Immature natural killer cell (primary cell): Measurements from ENCODE around the gene TUBGCP6. TPM values are rescaled to one million over a fixed set of nuclear protein-coding genes. Genes with fewer than 3 reads are reported as not detected.
"Not testable (repeated sequence)": the region's sequence is repeated elsewhere in the genome, so short reads cannot be mapped to it uniquely, and the experiment has no call there.

Experiments used
- DNase-seq, 3 donors: peaks; one replicate each; pipeline ENCODE4 v3.0.0; 2022; ENCODE audit warnings: mixed read lengths in 1 of 3
- H3K27ac Mint-ChIP-seq, 6 donors: one replicate each; pipeline ENCODE4 v1.8.0; 2020; ENCODE audit warnings: mixed read lengths in 6 of 6, mild to moderate bottlenecking in 5 of 6, inconsistent platforms in 4 of 6, moderate library complexity in 3 of 6
- H3K27me3 Mint-ChIP-seq, 3 donors: one replicate each; pipeline ENCODE4 v1.8.0; 2020 to 2021; ENCODE audit warnings: low read depth in 3 of 3, mild to moderate bottlenecking in 3 of 3, mixed read lengths in 3 of 3, moderate library complexity in 3 of 3, inconsistent platforms in 1 of 3
- H3K36me3 Mint-ChIP-seq, 3 donors: one replicate each; pipeline ENCODE4 v1.8.0; 2020; ENCODE audit warnings: mixed read lengths in 3 of 3, inconsistent platforms in 2 of 3, mild to moderate bottlenecking in 2 of 3
- H3K4me1 Mint-ChIP-seq, 2 donors: one replicate each; pipeline ENCODE4 v1.8.0; 2020; ENCODE audit warnings: inconsistent platforms in 2 of 2, mild to moderate bottlenecking in 2 of 2, mixed read lengths in 2 of 2, moderate library complexity in 1 of 2
- H3K4me3 Mint-ChIP-seq, 5 donors: one replicate each; pipeline ENCODE4 v1.8.0; 2020; ENCODE audit warnings: mild to moderate bottlenecking in 5 of 5, mixed read lengths in 5 of 5, inconsistent platforms in 3 of 5, moderate library complexity in 3 of 5
- H3K9me3 Mint-ChIP-seq, 6 donors: one replicate each; pipeline ENCODE4 v1.8.0; 2020; ENCODE audit warnings: mild to moderate bottlenecking in 6 of 6, mixed read lengths in 6 of 6, inconsistent platforms in 4 of 6, moderate library complexity in 3 of 6
- polyA plus RNA-seq, 3 donors: library from polyadenylated mRNA; unstranded; fragments of 300-500 nt; fragmentation: Illumina TruSeq; gene quantifications; one replicate each; pipeline ENCODE4 v1.2.3, GENCODE V29; 2021

The TUBGCP6 gene
- polyA plus RNA-seq, 3 donors from 2014 or later, result 5.2 to 18.0 (median 12.4) TPM

DNA sequence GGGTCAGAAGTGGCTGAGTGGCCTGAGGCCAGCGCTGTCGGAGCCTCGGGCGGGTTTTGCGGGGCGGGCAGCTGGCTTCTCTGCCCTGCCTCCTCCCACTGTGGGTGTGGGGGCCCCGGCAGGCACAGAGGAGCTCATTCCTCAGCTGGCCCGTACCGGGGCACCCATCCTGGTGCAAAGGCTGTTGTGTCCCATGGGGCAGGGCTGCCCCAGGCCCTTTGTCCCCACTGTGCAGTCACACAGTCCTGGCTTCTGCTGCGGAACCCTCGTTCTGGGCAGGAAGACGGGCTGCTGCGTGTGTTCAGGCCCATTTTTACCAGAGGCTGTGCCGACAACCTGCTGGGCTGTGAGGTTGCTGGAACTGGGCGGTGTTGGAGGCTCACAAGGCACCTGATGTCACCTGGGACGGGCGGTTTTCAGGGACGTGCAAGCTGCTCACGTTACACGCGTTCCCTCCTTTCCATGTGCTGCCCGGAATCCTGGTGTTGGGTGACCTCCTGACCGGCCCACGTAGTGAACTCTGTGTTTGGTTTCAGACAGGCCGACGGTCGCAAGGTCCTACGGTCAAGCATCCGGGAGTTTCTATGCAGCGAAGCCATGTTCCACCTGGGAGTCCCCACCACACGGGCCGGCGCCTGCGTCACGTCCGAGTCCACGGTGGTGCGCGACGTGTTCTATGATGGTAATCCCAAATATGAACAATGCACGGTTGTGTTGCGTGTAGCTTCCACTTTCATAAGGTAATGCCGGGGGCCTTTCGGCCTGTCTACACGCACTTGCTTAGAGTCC lies 38.8 kb downstream of the TUBGCP6 start:
- Mint-ChIP-seq H3K27me3 (peaks cover 0 to 2% (median 0%) of the 10 kb centered on the region in 3 donors), H3K4me1 (peaks cover 29 to 37% of the 10 kb centered on the region in 2 donors), H3K9me3 (no peaks in the 10 kb centered on the region), H3K27ac (no peak overlapping the region), H3K36me3 (peaks cover 4 to 8% (median 4%) of the 10 kb centered on the region in 3 donors), H3K4me3 (no peak overlapping the region)
- DNase-seq, result no peak

DNA sequence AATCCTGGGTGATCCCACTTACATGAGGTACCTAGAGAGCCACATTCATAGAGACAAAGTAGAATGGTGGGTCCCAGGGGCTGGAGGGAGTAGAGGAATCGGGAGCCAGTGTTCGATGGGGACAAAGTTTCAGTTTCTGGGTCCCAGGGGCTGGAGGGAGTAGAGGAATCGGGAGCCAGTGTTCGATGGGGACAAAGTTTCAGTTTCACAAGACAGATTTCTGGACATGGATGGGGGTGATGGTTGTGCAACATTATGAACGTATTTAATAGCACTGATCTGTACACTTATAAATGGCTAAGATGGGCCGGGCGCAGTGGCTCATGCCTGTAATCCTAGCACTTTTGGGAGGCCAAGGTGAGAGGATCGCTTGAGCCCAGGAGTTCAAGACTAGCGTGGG lies 39.8 kb downstream of the TUBGCP6 start:
- not testable (repeated sequence) for DNase-seq, H3K27me3 Mint-ChIP-seq, H3K9me3 Mint-ChIP-seq, H3K36me3 Mint-ChIP-seq, H3K4me3 Mint-ChIP-seq
- H3K4me1 Mint-ChIP-seq, result peaks cover 29 to 35% of the 10 kb centered on the region in 2 donors
- peak overlapping the region in 4 of 6 donors; percentile 3 to 9 (median 4) for H3K27ac Mint-ChIP-seq

GRCh38 chr22:50204571-50204970 lies 40.3 kb downstream of the TUBGCP6 start:
- Mint-ChIP-seq H3K27ac (peak overlapping the region in 2 of 6 donors; percentile 3), H3K27me3 (peaks cover 0 to 5% (median 2%) of the 10 kb centered on the region in 3 donors), H3K36me3 (peaks cover 0 to 4% (median 0%) of the 10 kb centered on the region in 3 donors), H3K4me1 (peaks cover 26 to 31% of the 10 kb centered on the region in 2 donors), H3K4me3 (no peak overlapping the region), H3K9me3 (no peaks in the 10 kb centered on the region)
- DNase-seq, result no peak

- peaks cover 0 to 8% (median 2%) of the 10 kb centered on the region in 3 donors for H3K27me3 Mint-ChIP-seq
- DNase-seq, result no peak
- peaks cover 0 to 4% (median 3%) of the 10 kb centered on the region in 3 donors for H3K36me3 Mint-ChIP-seq
- no peak overlapping the region for H3K27ac Mint-ChIP-seq
- peaks cover 27 to 30% of the 10 kb centered on the region in 2 donors for H3K4me1 Mint-ChIP-seq
- no peaks in the 10 kb centered on the region for H3K9me3 Mint-ChIP-seq
- H3K4me3 Mint-ChIP-seq, result peak overlapping the region in 3 of 5 donors; percentile 27 to 51 (median 33)
Measured at GRCh38 chr22:50203288-50203687, 41.5 kb downstream of the TUBGCP6 start.

DNA sequence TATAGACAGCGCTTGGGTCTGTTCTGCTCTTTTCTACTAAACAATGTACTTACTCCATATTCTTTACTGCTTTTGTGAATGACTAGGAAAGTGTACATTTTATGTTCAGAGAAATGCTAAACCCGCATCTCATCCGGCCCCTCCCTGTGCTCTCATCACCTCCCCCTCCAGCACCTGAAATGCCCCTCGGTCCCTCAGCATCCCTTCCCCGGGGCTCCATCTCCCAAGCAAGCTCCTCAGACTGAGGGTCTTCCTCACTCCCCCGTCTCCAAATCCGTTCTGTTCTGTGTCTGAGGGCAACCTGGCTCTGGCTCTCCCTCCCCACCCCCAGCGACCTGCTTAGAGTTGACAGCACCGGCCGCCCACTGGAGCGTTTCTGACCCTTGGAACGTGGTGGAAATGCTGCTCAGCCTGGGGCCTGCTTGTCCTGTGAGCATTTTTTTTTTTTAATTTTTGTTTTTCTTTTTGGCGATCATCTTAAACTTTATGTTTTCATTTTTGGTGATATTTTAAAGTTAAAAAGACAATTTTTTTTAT lies 42.6 kb downstream of the TUBGCP6 start:
- peak overlapping the region; percentile 34 to 83 (median 64) for H3K27ac Mint-ChIP-seq

DNA sequence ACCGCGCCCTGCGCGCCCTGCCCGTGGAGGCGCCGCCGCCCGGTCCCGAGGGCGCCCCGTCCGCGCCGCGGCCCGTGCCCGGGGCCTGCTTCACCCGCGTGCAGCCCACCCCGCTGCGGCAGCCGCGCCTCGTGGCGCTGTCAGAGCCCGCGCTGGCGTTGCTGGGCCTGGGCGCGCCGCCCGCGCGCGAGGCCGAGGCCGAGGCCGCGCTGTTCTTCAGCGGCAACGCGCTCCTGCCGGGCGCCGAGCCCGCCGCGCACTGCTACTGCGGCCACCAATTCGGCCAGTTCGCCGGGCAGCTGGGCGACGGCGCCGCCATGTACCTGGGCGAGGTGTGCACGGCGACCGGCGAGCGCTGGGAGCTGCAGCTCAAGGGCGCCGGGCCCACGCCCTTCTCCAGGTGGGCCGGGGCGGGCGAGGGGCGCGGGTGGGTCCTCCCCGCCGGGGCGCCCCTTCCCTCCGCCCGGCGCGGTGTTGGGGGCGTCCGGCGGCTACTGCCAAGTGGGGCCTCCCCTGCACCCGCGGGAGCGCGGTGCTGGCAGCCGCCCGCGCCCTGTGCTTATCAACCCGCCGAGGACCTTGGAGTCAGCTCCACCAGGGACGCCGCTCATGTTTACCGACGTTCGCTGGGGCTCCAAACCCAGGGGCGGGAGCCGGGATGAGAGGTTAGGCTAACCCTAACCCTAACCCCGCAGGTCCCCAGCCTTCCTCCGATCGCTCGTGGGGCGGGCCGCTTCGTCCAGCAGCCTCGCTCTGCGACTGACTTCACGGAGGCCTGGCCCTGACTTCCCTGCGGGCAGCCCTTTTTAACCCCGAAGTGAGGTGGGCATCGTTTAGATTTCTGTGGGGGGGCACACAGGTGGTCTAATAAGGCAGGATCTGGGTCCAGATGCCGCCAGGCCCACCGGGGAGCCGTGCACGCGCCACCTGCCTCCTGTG lies 43.4 kb downstream of the TUBGCP6 start:
- Mint-ChIP-seq H3K4me1 (peaks cover 23 to 30% of the 10 kb centered on the region in 2 donors), H3K4me3 (peak overlapping the region; percentile 78 to 86 (median 84)), H3K27ac (peak overlapping the region; percentile 34 to 83 (median 64))

More for the DNA sequence above, 42.6 kb downstream of the TUBGCP6 start:
- Mint-ChIP-seq H3K9me3 (no peaks in the 10 kb centered on the region), H3K27me3 (peaks cover 2 to 6% (median 2%) of the 10 kb centered on the region in 3 donors), H3K36me3 (peaks cover 0 to 4% (median 3%) of the 10 kb centered on the region in 3 donors), H3K4me3 (peak overlapping the region; percentile 78 to 86 (median 84)), H3K4me1 (peaks cover 23 to 30% of the 10 kb centered on the region in 2 donors)
- no peak for DNase-seq

DNA sequence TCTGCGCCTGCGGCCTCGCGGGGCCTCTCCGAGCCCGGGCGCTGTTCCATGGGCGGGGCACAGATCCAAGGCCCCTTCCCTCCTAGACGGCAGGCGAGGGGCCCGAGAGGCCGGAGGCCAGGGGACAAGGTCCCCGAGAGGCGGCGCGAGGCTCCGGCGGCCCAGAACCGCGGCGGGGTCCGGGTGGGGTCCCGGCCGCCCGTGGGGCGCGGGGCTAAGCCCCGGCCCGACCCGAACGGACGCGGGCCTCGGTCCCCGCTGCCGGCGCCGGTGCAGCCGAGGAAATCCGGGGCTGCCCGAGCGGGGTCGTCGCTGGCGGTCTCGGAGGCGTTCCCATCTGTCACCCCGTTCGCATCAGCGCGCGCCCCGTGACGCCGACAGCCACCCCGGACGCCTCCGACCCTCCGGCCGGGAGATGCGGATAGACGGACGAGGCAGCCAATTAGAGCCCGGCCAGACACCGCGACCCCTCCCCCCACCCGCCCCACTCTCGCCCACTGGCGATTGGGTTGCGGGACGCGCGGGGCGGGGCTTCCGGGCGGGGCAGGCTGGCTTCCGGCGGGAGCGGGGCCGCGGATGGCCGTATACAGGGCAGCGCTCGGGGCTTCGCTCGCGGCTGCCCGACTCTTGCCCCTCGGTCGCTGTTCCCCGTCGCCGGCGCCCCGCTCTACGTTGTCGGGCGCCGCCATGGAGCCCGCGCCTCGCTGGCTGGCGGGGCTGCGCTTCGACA lies 44.2 kb downstream of the TUBGCP6 start, which contains the start of gene SELENOO:
Gene SELENOO (plus strand): TSS at position 551 of the 730 bp plus-strand sequence. CDS start 26 bp downstream, at position 577.
- peaks cover 23 to 30% of the 10 kb centered on the region in 2 donors for H3K4me1 Mint-ChIP-seq
- peak within 1 kb of the TSS; percentile 78 to 86 (median 84) for H3K4me3 Mint-ChIP-seq
- H3K27ac Mint-ChIP-seq, result peak within 1 kb of the TSS in 5 of 6 donors; percentile 35 to 83 (median 74)
- H3K36me3 Mint-ChIP-seq, result peaks cover 0 to 3% (median 0%) of the 10 kb centered on the region in 3 donors
- DNase-seq, result peak; percentile 90 to 93 (median 91)
- H3K27me3 Mint-ChIP-seq, result peaks cover 3 to 8% (median 6%) of the 10 kb centered on the region in 3 donors
- H3K9me3 Mint-ChIP-seq, result no peaks in the 10 kb centered on the region

More for the DNA sequence above, 43.4 kb downstream of the TUBGCP6 start:
- peaks cover 3 to 6% (median 5%) of the 10 kb centered on the region in 3 donors for H3K27me3 Mint-ChIP-seq
- no peak for DNase-seq
- H3K36me3 Mint-ChIP-seq, result peaks cover 0 to 3% (median 3%) of the 10 kb centered on the region in 3 donors
- H3K9me3 Mint-ChIP-seq, result no peaks in the 10 kb centered on the region

DNA sequence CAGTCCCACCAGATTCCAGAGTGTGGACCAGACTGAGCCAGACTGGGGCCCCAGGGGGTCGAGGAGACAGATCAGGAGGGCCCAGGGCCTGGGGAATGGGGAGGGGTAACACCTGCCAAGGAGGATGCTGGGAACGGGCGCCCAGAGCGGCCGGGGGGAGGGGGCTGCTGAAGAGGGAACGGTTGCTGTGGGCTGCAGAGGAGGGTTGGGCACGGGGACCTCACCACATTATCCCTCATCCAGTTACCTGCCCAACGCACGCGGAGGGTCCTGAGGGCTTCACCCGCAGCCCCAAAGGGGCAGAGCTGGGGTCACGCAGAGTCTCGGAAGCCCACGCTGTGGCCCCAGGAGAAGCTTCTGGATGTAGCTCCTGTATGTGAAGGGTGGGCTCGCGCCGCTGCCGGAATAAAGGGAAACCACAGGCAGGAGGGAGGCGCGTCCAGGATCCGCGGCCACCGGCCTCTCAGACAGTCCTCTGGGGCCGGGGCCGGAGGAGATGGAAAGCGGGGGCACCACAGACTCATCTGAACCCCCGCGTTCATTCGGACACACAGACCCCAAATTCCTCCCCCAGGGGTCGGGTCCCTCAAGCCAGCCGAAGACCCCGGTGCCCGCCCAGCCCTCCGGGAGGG lies 44.9 kb downstream of the TUBGCP6 start:
- Mint-ChIP-seq H3K36me3 (peaks cover 0 to 3% (median 0%) of the 10 kb centered on the region in 3 donors), H3K4me1 (peaks cover 19 to 25% of the 10 kb centered on the region in 2 donors), H3K9me3 (no peaks in the 10 kb centered on the region), H3K27ac (peak overlapping the region in 5 of 6 donors; percentile 35 to 78 (median 71)), H3K27me3 (peaks cover 3 to 8% (median 6%) of the 10 kb centered on the region in 3 donors), H3K4me3 (peak overlapping the region; percentile 21 to 67 (median 54))
- DNase-seq, result no peak

GRCh38 chr22:50199251-50199721 lies 45.5 kb downstream of the TUBGCP6 start:
- no peak for DNase-seq
- peaks cover 0 to 3% (median 0%) of the 10 kb centered on the region in 3 donors for H3K36me3 Mint-ChIP-seq
- peak overlapping the region; percentile 12 to 67 (median 23) for H3K4me3 Mint-ChIP-seq
- H3K9me3 Mint-ChIP-seq, result no peaks in the 10 kb centered on the region
- H3K27ac Mint-ChIP-seq, result peak overlapping the region in 4 of 6 donors; percentile 55 to 78 (median 66)
- peaks cover 16 to 21% of the 10 kb centered on the region in 2 donors for H3K4me1 Mint-ChIP-seq
- peaks cover 3 to 8% (median 6%) of the 10 kb centered on the region in 3 donors for H3K27me3 Mint-ChIP-seq

DNA sequence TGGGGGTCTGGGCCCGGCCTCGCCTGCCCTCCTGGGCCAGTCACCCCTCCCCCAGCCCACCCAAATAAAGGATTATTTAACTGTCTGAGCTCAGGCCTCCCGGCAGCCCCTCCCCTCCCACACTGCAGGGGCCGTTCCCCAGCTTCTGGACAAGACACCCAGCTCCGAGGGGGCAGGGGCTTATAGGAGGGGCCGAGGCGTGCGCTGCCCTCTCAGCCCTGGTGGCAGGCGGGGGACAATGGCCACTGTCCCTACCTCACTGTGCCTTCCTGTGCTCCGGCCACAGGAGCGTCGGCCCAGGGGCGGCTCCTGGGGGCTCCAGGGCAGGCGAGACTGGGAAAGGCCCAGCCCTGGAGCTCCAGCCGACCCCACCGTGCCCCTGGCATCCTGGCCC lies 46.2 kb downstream of the TUBGCP6 start:
- H3K27ac Mint-ChIP-seq, result no peak overlapping the region
- H3K9me3 Mint-ChIP-seq, result no peaks in the 10 kb centered on the region
- peaks cover 0 to 3% (median 0%) of the 10 kb centered on the region in 3 donors for H3K36me3 Mint-ChIP-seq
- DNase-seq, result no peak
- H3K4me1 Mint-ChIP-seq, result peaks cover 16% of the 10 kb centered on the region in 2 donors
- H3K27me3 Mint-ChIP-seq, result peaks cover 3 to 8% (median 6%) of the 10 kb centered on the region in 3 donors
- H3K4me3 Mint-ChIP-seq, result peak overlapping the region in 1 of 5 donors; percentile 38

- peaks cover 3 to 8% (median 6%) of the 10 kb centered on the region in 3 donors for H3K27me3 Mint-ChIP-seq
- peaks cover 0 to 3% (median 0%) of the 10 kb centered on the region in 3 donors for H3K36me3 Mint-ChIP-seq
- DNase-seq, result no peak
- H3K27ac Mint-ChIP-seq, result no peak overlapping the region
- H3K4me1 Mint-ChIP-seq, result peaks cover 12 to 14% of the 10 kb centered on the region in 2 donors
- H3K9me3 Mint-ChIP-seq, result no peaks in the 10 kb centered on the region
- H3K4me3 Mint-ChIP-seq, result peak overlapping the region in 1 of 5 donors; percentile 13
Measured at GRCh38 chr22:50197856-50198623, 46.8 kb downstream of the TUBGCP6 start.
